ENCODE results near the gene ICAM4.

Gene ICAM4

DNA sequence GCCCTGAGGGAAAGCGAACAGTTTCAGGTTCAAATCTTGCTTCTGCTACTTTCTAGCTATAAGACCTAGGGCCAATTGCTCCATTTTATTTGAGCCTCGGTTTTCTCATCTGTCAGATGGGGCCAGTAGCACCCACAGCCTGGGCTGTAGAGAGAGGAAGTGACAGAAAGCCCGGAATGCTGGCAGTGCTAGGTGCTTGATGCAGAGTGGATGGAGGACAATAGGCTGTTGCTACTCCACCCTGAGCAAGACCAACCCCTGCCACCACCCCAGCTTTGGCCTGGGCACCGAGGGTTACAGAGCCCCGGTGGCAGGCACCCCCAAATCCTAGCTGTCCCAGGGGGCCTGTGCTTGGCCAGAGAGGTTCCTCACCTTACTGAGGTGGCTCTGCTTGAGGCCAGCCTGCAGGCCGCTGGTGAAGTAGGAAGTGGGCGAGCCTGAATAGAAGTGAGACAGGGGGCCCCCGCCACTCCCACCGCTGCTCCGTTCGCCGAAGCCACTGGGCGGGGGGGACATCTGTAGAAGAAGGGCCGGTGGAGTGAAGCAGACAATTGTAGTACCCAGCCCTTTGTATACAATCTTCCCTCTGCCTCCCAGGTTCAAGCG, 31.2 kb downstream of the ICAM4 start:
- ATAC-seq, result no peak
- TF ChIP-seq, protein P1, sequence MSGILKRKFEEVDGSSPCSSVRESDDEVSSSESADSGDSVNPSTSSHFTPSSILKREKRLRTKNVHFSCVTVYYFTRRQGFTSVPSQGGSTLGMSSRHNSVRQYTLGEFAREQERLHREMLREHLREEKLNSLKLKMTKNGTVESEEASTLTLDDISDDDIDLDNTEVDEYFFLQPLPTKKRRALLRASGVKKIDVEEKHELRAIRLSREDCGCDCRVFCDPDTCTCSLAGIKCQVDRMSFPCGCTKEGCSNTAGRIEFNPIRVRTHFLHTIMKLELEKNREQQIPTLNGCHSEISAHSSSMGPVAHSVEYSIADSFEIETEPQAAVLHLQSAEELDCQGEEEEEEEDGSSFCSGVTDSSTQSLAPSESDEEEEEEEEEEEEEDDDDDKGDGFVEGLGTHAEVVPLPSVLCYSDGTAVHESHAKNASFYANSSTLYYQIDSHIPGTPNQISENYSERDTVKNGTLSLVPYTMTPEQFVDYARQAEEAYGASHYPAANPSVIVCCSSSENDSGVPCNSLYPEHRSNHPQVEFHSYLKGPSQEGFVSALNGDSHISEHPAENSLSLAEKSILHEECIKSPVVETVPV (CRISPR knock-in tag; IDR thresholded peaks at IDR 0.05), result no peak
- TF ChIP-seq TOX (CRISPR knock-in tag; IDR thresholded peaks at IDR 0.05; ENCODE audit: borderline replicate concordance) (no peak), ZNF8 (CRISPR knock-in tag; IDR thresholded peaks at IDR 0.05) (no peak), BACH2 (CRISPR knock-in tag; IDR thresholded peaks at IDR 0.05; ENCODE audit: borderline replicate concordance) (no peak), TSHZ2 (CRISPR knock-in tag; IDR thresholded peaks at IDR 0.05) (no peak), ZFP3 (CRISPR knock-in tag; IDR thresholded peaks at IDR 0.05) (no peak), CREB5 (CRISPR knock-in tag; IDR thresholded peaks at IDR 0.05; ENCODE audit: low read depth) (no peak), ISL1 (CRISPR knock-in tag; IDR thresholded peaks at IDR 0.05) (no peak), TCF4 (CRISPR knock-in tag; IDR thresholded peaks at IDR 0.05; ENCODE audit: borderline replicate concordance) (no peak), ESRRG (CRISPR knock-in tag; IDR thresholded peaks at IDR 0.05) (no peak), GLIS3 (CRISPR knock-in tag; IDR thresholded peaks at IDR 0.05) (no peak), ARNTL (CRISPR knock-in tag; IDR thresholded peaks at IDR 0.05; ENCODE audit: borderline replicate concordance, low read depth) (no peak), OSR1 (CRISPR knock-in tag; IDR thresholded peaks at IDR 0.05) (no peak), ZNF565 (CRISPR knock-in tag; conservative IDR thresholded peaks at IDR 0.05; ENCODE audit: low read depth) (no peak), ZNF70 (CRISPR knock-in tag; IDR thresholded peaks at IDR 0.05) (no peak), CSDC2 (CRISPR knock-in tag; IDR thresholded peaks at IDR 0.05) (no peak), RARB (CRISPR knock-in tag; IDR thresholded peaks at IDR 0.05) (no peak), ZC3H10 (CRISPR knock-in tag; IDR thresholded peaks at IDR 0.05) (no peak)
- TF ChIP-seq, protein P2, sequence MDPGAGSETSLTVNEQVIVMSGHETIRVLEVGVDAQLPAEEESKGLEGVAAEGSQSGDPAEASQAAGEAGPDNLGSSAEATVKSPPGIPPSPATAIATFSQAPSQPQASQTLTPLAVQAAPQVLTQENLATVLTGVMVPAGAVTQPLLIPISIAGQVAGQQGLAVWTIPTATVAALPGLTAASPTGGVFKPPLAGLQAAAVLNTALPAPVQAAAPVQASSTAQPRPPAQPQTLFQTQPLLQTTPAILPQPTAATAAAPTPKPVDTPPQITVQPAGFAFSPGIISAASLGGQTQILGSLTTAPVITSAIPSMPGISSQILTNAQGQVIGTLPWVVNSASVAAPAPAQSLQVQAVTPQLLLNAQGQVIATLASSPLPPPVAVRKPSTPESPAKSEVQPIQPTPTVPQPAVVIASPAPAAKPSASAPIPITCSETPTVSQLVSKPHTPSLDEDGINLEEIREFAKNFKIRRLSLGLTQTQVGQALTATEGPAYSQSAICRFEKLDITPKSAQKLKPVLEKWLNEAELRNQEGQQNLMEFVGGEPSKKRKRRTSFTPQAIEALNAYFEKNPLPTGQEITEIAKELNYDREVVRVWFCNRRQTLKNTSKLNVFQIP (CRISPR knock-in tag; IDR thresholded peaks at IDR 0.05; ENCODE audit: borderline replicate concordance, low read depth), result no peak

DNA sequence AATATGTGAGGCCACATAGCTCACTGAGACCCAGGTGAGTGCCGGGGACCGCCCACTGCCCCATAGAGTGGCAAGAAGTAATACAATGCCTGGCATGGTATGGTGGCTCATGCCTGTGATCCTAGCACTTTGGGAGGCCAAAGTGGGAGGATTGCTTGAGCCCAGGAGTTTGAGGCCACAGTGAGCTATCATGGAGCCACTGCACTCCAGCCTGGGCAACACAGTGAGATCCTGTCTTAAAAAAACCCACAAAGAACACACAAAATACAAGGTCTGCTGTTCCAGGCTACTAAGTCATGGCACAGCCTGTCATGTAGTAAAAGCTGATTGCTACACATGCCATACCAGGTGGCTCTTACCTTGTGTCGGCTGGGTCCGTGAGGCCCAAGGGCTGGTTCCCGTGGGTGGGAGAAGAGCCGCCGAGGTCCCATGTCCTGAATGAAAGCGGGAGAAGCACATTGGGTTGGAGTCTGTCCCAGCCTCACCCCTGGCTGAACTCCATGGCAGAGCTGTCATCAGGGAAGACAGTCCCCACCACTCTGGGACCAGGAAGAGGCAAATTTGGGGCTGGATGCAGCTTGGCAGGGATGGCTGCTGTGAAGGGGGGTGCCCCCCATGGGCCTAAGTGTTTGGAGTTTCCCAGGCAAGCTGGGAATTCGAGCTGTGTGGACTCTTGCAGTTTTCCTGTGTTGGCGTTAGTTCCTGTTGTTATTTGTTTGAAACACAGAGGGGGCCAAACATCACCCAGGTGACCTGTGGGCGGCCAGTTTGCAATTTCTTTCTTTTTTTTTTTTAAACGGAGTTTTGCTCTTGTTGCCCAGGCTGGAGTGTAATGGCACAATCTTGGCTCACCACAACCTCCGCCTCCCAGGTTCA, 32.3 kb downstream of the ICAM4 start:
- no peak for TF ChIP-seq ZNF70 (CRISPR knock-in tag; IDR thresholded peaks at IDR 0.05)
- no peak for TF ChIP-seq ZFP30 (CRISPR knock-in tag; IDR thresholded peaks at IDR 0.05)
- no peak for TF ChIP-seq PPARA (CRISPR knock-in tag; IDR thresholded peaks at IDR 0.05; ENCODE audit: borderline replicate concordance)
- no peak for ATAC-seq

- TF ChIP-seq GLIS3 (CRISPR knock-in tag; IDR thresholded peaks at IDR 0.05), result no peak
- no peak for TF ChIP-seq RARB (CRISPR knock-in tag; IDR thresholded peaks at IDR 0.05)
- no peak for TF ChIP-seq ZFP30 (CRISPR knock-in tag; IDR thresholded peaks at IDR 0.05)
- TF ChIP-seq, protein P1 (CRISPR knock-in tag; IDR thresholded peaks at IDR 0.05), result no peak
- TF ChIP-seq OSR1 (CRISPR knock-in tag; IDR thresholded peaks at IDR 0.05), result no peak
- TF ChIP-seq SNAI2 (CRISPR knock-in tag; IDR thresholded peaks at IDR 0.05), result no peak
- ATAC-seq, result no peak
Measured at GRCh38 chr19:10320602-10321416, 34.1 kb downstream of the ICAM4 start.
